MM.1S (cell line): ENCODE measurements around the gene FAM53C.
"Not testable (repeated sequence)": the region's sequence is repeated elsewhere in the genome, so short reads cannot be mapped to it uniquely, and the experiment has no call there.

Experiments
- DNase-seq: peaks from one replicate; pipeline ENCODE4 v3.0.0-alpha.2; 2015
- H2AFZ ChIP-seq: fragments of 300-600 bp; sonication (generic); 2 replicates; pipeline ENCODE4 v1.6.0; 2016; ENCODE audit warnings: antibody characterized with exemption, low read length
- H3F3A ChIP-seq: fragments of 300-600 bp; sonication (generic); 2 replicates; pipeline ENCODE4 v1.6.1; 2016; ENCODE audit warnings: mild to moderate bottlenecking, antibody characterized with exemption, low read length, moderate library complexity, mixed read lengths; ENCODE audit not compliant: insufficient read depth
- H3K27ac ChIP-seq: fragments of 300-600 bp; sonication (generic); 2 replicates; pipeline ENCODE4 v1.5.1; 2016; ENCODE audit warnings: mild to moderate bottlenecking, low read length
- H3K27me3 ChIP-seq: fragments of 300-600 bp; sonication (generic); replicated peaks from 2 replicates; pipeline ENCODE4 v1.6.0; 2016; ENCODE audit warnings: low read length; ENCODE audit not compliant: insufficient read depth
- H3K36me3 ChIP-seq: fragments of 300-600 bp; sonication (generic); replicated peaks from 2 replicates; pipeline ENCODE4 v1.6.1; 2016; ENCODE audit warnings: mild to moderate bottlenecking, low read length, mixed read lengths; ENCODE audit not compliant: insufficient read depth
- H3K4me1 ChIP-seq: fragments of 300-600 bp; sonication (generic); 2 replicates; pipeline ENCODE4 v1.6.1; 2016; ENCODE audit warnings: low read length, mixed read lengths
- H3K4me2 ChIP-seq: fragments of 300-600 bp; sonication (generic); 2 replicates; pipeline ENCODE4 v1.6.0; 2016; ENCODE audit warnings: low read depth, low read length
- H3K4me3 ChIP-seq: fragments of 300-600 bp; sonication (generic); 2 replicates; pipeline ENCODE4 v1.5.1; 2016; ENCODE audit warnings: low read length, mixed read lengths
- H3K79me2 ChIP-seq: fragments of 300-600 bp; sonication (generic); 2 replicates; pipeline ENCODE4 v1.6.1; 2016; ENCODE audit warnings: mixed run types, low read length, mixed read lengths
- H3K9ac ChIP-seq: fragments of 300-600 bp; sonication (generic); 2 replicates; pipeline ENCODE4 v1.6.1; 2016; ENCODE audit warnings: low read length, mixed read lengths
- H3K9me2 ChIP-seq: fragments of 300-600 bp; sonication (generic); replicated peaks from 2 replicates; pipeline ENCODE4 v1.6.1; 2016; ENCODE audit warnings: mild to moderate bottlenecking, low read length, mixed read lengths; ENCODE audit not compliant: insufficient read depth
- H3K9me3 ChIP-seq: fragments of 300-600 bp; sonication (generic); replicated peaks from 2 replicates; pipeline ENCODE4 v1.6.1; 2016; ENCODE audit warnings: mild to moderate bottlenecking, low read length, mixed read lengths; ENCODE audit not compliant: insufficient read depth
- H4K20me1 ChIP-seq: fragments of 300-600 bp; sonication (generic); 2 replicates; pipeline ENCODE4 v1.6.1; 2016; ENCODE audit warnings: mild to moderate bottlenecking, low read length, moderate library complexity, mixed read lengths; ENCODE audit not compliant: insufficient read depth
- CTCF ChIP-seq: fragments of 300-600 bp; sonication (generic); IDR thresholded peaks from 2 replicates; pipeline ENCODE4 v1.5.1; 2016; ENCODE audit warnings: antibody characterized with exemption, low read length, mixed read lengths
- EZH2 ChIP-seq: fragments of 300-600 bp; sonication (generic); optimal IDR thresholded peaks from 2 replicates; pipeline ENCODE3; 2017; ENCODE audit warnings: low read depth, mild to moderate bottlenecking, antibody characterized with exemption, low read length, mixed read lengths
- EZH2phosphoT487 ChIP-seq: fragments of 300-600 bp; sonication (generic); IDR thresholded peaks from 2 replicates; pipeline ENCODE4 v1.6.1; 2018; ENCODE audit warnings: antibody characterized with exemption, low read length

Gene FAM53C

GRCh38 chr5:138305797-138306196 lies 32.3 kb upstream of the FAM53C start:
- Histone ChIP-seq H3K36me3 (no peaks in the 10 kb centered on the region), H4K20me1 (no peaks in the 10 kb centered on the region), H3K27me3 (no peaks in the 10 kb centered on the region), H3F3A (no peaks in the 10 kb centered on the region), H3K9me2 (no peaks in the 10 kb centered on the region), H3K4me3 (no peak overlapping the region), H3K4me1 (no peaks in the 10 kb centered on the region), H3K79me2 (no peaks in the 10 kb centered on the region), H3K9ac (no peak overlapping the region), H3K9me3 (no peaks in the 10 kb centered on the region), H3K4me2 (no peak overlapping the region), H2AFZ (no peak overlapping the region), H3K27ac (no peak overlapping the region)
- TF ChIP-seq CTCF (no peak), EZH2phosphoT487 (no peak), EZH2 (no peak)
- DNase-seq, result no peak

DNA sequence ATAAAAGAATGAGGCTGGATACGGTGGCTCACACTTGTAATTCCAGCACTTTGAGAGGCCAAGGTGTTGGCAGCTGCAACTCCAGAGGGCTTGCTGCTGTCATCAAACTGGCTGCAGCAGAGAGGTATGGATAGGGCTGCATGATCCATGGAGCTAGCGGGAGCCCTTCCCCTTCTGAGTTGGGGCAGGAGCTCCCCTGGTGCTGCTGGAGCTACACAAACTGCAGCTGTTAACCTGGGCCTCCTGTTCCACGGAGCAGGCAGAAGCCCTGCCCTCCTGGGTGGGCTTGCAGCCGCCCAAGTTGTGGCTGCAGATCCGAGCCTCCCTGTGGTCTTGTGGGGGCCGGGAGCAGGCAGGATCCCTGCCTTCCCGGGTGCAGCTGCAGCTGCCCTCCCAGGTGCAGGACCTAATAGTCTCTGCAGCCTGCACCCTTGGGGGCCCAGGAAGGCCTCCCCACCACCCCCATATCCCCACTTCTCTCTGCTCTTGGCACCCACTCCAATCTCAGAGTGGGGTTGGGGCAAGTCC lies 22.3 kb upstream of the FAM53C start:
- H3K79me2 ChIP-seq, result no peaks in the 10 kb centered on the region
- H3K9me2 ChIP-seq, result no peaks in the 10 kb centered on the region
- H4K20me1 ChIP-seq, result no peaks in the 10 kb centered on the region
- no peak overlapping the region for H3K9ac ChIP-seq
- H3K4me2 ChIP-seq, result no peak overlapping the region
- TF ChIP-seq CTCF, result no peak
- no peak for TF ChIP-seq EZH2
- TF ChIP-seq EZH2phosphoT487, result no peak
- no peaks in the 10 kb centered on the region for H3K4me1 ChIP-seq
- no peaks in the 10 kb centered on the region for H3F3A ChIP-seq
- no peak for DNase-seq
- H2AFZ ChIP-seq, result no peak overlapping the region
- 0 out of 2 replicates have a peak, but pooled peaks cover 5% of the 10 kb centered on the region for H3K36me3 ChIP-seq
- no peak overlapping the region for H3K4me3 ChIP-seq
- no peaks in the 10 kb centered on the region for H3K27me3 ChIP-seq
- no peak overlapping the region for H3K27ac ChIP-seq
- no peaks in the 10 kb centered on the region for H3K9me3 ChIP-seq

GRCh38 chr5:138316355-138316754 lies 21.7 kb upstream of the FAM53C start:
- no peaks in the 10 kb centered on the region for H3K27me3 ChIP-seq
- no peaks in the 10 kb centered on the region for H3K4me1 ChIP-seq
- no peak overlapping the region for H3K27ac ChIP-seq
- no peak overlapping the region for H3K4me2 ChIP-seq
- DNase-seq, result no peak
- H3K79me2 ChIP-seq, result no peaks in the 10 kb centered on the region
- no peaks in the 10 kb centered on the region for H4K20me1 ChIP-seq
- H3K4me3 ChIP-seq, result no peak overlapping the region
- no peak overlapping the region for H3K9ac ChIP-seq
- no peak for TF ChIP-seq CTCF
- no peak for TF ChIP-seq EZH2phosphoT487
- TF ChIP-seq EZH2, result no peak
- H3K9me3 ChIP-seq, result no peaks in the 10 kb centered on the region
- H3F3A ChIP-seq, result no peaks in the 10 kb centered on the region
- H2AFZ ChIP-seq, result no peak overlapping the region
- 0 out of 2 replicates have a peak, but pooled peaks cover 5% of the 10 kb centered on the region for H3K36me3 ChIP-seq
- no peaks in the 10 kb centered on the region for H3K9me2 ChIP-seq

GRCh38 chr5:138318211-138318610 lies 19.9 kb upstream of the FAM53C start:
- H3K9me2 ChIP-seq, H3F3A ChIP-seq, H3K9ac ChIP-seq, H3K27me3 ChIP-seq, H3K27ac ChIP-seq, H3K4me3 ChIP-seq, H3K9me3 ChIP-seq, DNase-seq, H3K79me2 ChIP-seq, H2AFZ ChIP-seq, H4K20me1 ChIP-seq, H3K4me1 ChIP-seq, H3K36me3 ChIP-seq, H3K4me2 ChIP-seq: not testable (repeated sequence)
